Measurements from ENCODE around the gene IFT122. TPM values are rescaled to one million over a fixed set of nuclear protein-coding genes. Genes with fewer than 3 reads are reported as not detected.
"Not testable (repeated sequence)": the region's sequence is repeated elsewhere in the genome, so short reads cannot be mapped to it uniquely, and the experiment has no call there.

The IFT122 gene
- 10 to 100 TPM; 17.7 to 31.3 (median 25.2) TPM for total RNA-seq
- polyA plus RNA-seq: 1 to 10 TPM; 5.2 to 8.8 (median 8.5) TPM
- long read RNA-seq, donor 1: 0 reads
- long read RNA-seq, donor 2, partial matches to known transcripts: 0 of 3 reads
- long read RNA-seq, donor 2, other reads (novel, unspliced or antisense): 0 of 3 reads

- peak; percentile 99 for DNase-seq
- H3K9me3 ChIP-seq: no peaks in the 10 kb centered on the region
- peaks cover 49 to 92% (median 67%) of the 10 kb centered on the region in 6 donors for H3K4me1 ChIP-seq
- peaks cover 0 to 33% (median 13%) of the 10 kb centered on the region in 6 donors for H3K36me3 ChIP-seq
- no peaks in the 10 kb centered on the region for H3K27me3 ChIP-seq (replicated peaks in 1 of 7)
- peak within 1 kb of the TSS; percentile 84 to 98 (median 94) for H3K27ac ChIP-seq
- H3K4me3 ChIP-seq: peak within 1 kb of the TSS; percentile 77 to 95 (median 90)
- intact Hi-C loops (cut with DNase I; ENCODE audit: low total_unique reads): no loop called here
- TF ChIP-seq POLR2A (IDR thresholded peaks at IDR 0.05) (peak in 2 of 3 donors; percentile 85 to 94), CTCF (IDR thresholded peaks at IDR 0.05 in 8 of 11, conservative IDR thresholded peaks at IDR 0.05 in 3 of 11) (peak in 2 of 11 experiments; percentile 8 to 10), POLR2AphosphoS5 (IDR thresholded peaks at IDR 0.05) (peak; percentile 96 to 99 (median 96))
- 0% methylated on average over 47 to 75 of the region's 75 CpGs for WGBS, 5 donors
These were observed at the start of gene IFT122, which contains the start of gene MBD4 for GRCh38 chr3:129439817-129440617. Gene IFT122 (plus strand): TSS chr3:129440224. CDS start chr3:129440331, 107 bp downstream. Gene MBD4 (minus strand): TSS chr3:129439948. CDS start chr3:129439833, 115 bp downstream.

- DNase-seq; H3K27ac ChIP-seq; intact Hi-C loops (cut with DNase I; ENCODE audit: low total_unique reads); H3K9me3 ChIP-seq; H3K4me3 ChIP-seq; H3K27me3 ChIP-seq (replicated peaks in 1 of 7): not testable (repeated sequence)
- peaks cover 0 to 24% (median 6%) of the 10 kb centered on the region in 6 donors for H3K4me1 ChIP-seq
- 76 to 99% (median 83%) methylated on average over 3 to 4 of the region's 4 CpGs for WGBS, 5 donors
- peaks cover 0 to 97% (median 66%) of the 10 kb centered on the region in 6 donors for H3K36me3 ChIP-seq
These were observed 48.4 kb upstream of the IFT122 start for GRCh38 chr3:129391583-129391982.

- 88 to 93% (median 89%) methylated on average over 8 of the region's 8 CpGs for WGBS, 5 donors
- H3K36me3 ChIP-seq: peaks cover 0 to 97% (median 63%) of the 10 kb centered on the region in 6 donors
- H3K9me3 ChIP-seq; DNase-seq; H3K4me3 ChIP-seq; H3K27ac ChIP-seq; intact Hi-C loops (cut with DNase I; ENCODE audit: low total_unique reads); H3K27me3 ChIP-seq (replicated peaks in 1 of 7): not testable (repeated sequence)
- H3K4me1 ChIP-seq: peaks cover under 1 to 32% (median 11%) of the 10 kb centered on the region in 6 donors
These were observed 47.7 kb upstream of the IFT122 start for GRCh38 chr3:129392106-129392887.

GRCh38 chr3:129393271-129393670 lies 46.8 kb upstream of the IFT122 start:
- Histone ChIP-seq H3K4me1 (peaks cover 10 to 41% (median 20%) of the 10 kb centered on the region in 6 donors), H3K36me3 (peaks cover 0 to 89% (median 54%) of the 10 kb centered on the region in 6 donors), H3K27me3 (replicated peaks in 1 of 7) (no peaks in the 10 kb centered on the region), H3K4me3 (no peak overlapping the region), H3K27ac (no peak overlapping the region), H3K9me3 (no peaks in the 10 kb centered on the region)
- TF ChIP-seq POLR2A (IDR thresholded peaks at IDR 0.05) (no peak), POLR2AphosphoS5 (IDR thresholded peaks at IDR 0.05) (no peak)
- DNase-seq: no peak
- intact Hi-C loops (cut with DNase I; ENCODE audit: low total_unique reads): no loop called here
- WGBS, 5 donors: 68 to 88% (median 87%) methylated on average over 6 of the region's 6 CpGs

GRCh38 chr3:129393760-129394564 lies 46.1 kb upstream of the IFT122 start:
- 80 to 95% (median 91%) methylated on average over 5 to 14 of the region's 17 CpGs for WGBS, 5 donors
- intact Hi-C loops (cut with DNase I; ENCODE audit: low total_unique reads); DNase-seq; H3K9me3 ChIP-seq; H3K27me3 ChIP-seq (replicated peaks in 1 of 7); H3K4me3 ChIP-seq; H3K27ac ChIP-seq: not testable (repeated sequence)
- peaks cover 15 to 48% (median 25%) of the 10 kb centered on the region in 6 donors for H3K4me1 ChIP-seq
- H3K36me3 ChIP-seq: peaks cover 0 to 82% (median 52%) of the 10 kb centered on the region in 6 donors

All from spleen (tissue), 13 donors.